ENCODE results near the gene PDLIM5.
"Not testable (repeated sequence)": the region's sequence is repeated elsewhere in the genome, so short reads cannot be mapped to it uniquely, and the experiment has no call there.

The PDLIM5 gene

DNA sequence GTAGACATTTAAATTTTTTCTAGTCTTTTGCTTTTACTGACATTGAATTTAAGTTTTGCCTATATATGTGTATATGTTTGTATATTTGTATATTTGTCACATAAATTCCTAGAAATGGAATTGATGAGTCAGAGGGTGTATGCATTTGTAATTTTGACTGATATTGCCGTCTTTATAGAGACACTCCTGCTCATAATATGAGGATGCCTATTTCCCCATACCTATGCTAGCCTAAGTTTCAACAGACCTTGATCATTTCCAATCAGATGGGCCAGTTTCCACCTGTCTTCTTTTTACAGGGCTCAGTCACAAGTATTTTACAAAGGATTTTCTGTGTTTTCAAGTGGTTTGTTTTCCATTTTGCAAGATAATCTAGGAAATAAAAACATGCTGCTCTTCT, 10.8 kb downstream of the PDLIM5 start:
- Histone ChIP-seq H3K36me3 (ENCODE audit: control insufficient read depth, insufficient read depth, low read length) (no peaks in the 10 kb centered on the region), H3K9ac (ENCODE audit: low read depth, low read length) (no peak overlapping the region), H3K9me3 (ENCODE audit: control insufficient read depth, insufficient read depth, low read length) (no peaks in the 10 kb centered on the region), H3K27me3 (ENCODE audit: control insufficient read depth, insufficient read depth, low read length) (no peaks in the 10 kb centered on the region), H3K4me1 (ENCODE audit: control insufficient read depth, insufficient read depth, low read length) (peaks cover 50% of the 10 kb centered on the region), H3K27ac (ENCODE audit: low read depth, low read length) (no peak overlapping the region), H3K4me3 (ENCODE audit: low read depth, low read length) (no peak overlapping the region)

DNA sequence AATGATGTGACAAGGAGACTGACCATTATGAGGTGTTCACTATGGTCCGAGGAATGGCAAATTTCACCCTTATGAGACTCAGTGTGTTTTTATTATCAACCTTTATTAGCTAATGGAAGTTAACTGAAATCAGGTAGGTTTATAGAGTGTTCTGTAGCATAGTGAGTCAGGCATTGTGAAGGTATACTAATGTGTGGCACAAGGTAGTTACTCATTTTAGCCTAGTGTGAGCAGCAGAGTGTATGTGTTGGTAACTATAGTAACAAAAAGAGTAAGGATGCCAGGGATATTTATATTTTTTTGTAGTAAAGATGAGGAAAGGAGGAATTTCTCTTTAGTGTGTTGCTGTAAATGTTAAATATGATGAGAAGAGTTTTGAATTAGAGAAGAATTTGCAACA, 12.0 kb downstream of the PDLIM5 start:
- H3K4me1 ChIP-seq (ENCODE audit: control insufficient read depth, insufficient read depth, low read length), result peaks cover 39% of the 10 kb centered on the region
- no peaks in the 10 kb centered on the region for H3K27me3 ChIP-seq (ENCODE audit: control insufficient read depth, insufficient read depth, low read length)
- no peaks in the 10 kb centered on the region for H3K36me3 ChIP-seq (ENCODE audit: control insufficient read depth, insufficient read depth, low read length)
- H3K9me3 ChIP-seq (ENCODE audit: control insufficient read depth, insufficient read depth, low read length), result no peaks in the 10 kb centered on the region
- H3K4me3 ChIP-seq (ENCODE audit: low read depth, low read length), result no peak overlapping the region
- H3K27ac ChIP-seq (ENCODE audit: low read depth, low read length), result no peak overlapping the region
- no peak overlapping the region for H3K9ac ChIP-seq (ENCODE audit: low read depth, low read length)

DNA sequence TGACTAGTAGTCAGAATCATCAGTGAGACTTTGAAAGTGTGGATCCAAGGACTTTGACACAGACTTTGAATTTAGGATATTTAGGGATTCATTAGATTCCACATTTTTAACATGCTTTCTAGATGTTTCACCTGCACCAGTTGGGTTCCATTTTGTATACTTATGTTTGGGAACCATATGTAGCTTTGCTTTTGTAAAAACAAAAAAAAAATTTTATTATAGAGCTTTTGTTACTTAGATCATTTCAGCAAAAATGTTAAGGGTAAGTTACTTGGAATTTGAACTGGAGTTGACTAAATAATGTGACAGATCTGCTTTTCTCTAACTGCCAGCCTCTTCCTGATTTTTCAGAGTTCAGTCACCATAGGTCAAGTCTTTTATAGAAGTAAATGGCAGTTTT, 14.6 kb downstream of the PDLIM5 start:
- no peaks in the 10 kb centered on the region for H3K27me3 ChIP-seq (ENCODE audit: control insufficient read depth, insufficient read depth, low read length)
- H3K9me3 ChIP-seq (ENCODE audit: control insufficient read depth, insufficient read depth, low read length), result peaks cover 5% of the 10 kb centered on the region; the same call in 1 of the 2 replicates
- H3K27ac ChIP-seq (ENCODE audit: low read depth, low read length), result no peak overlapping the region
- H3K4me3 ChIP-seq (ENCODE audit: low read depth, low read length), result no peak overlapping the region
- no peaks in the 10 kb centered on the region for H3K36me3 ChIP-seq (ENCODE audit: control insufficient read depth, insufficient read depth, low read length)
- H3K4me1 ChIP-seq (ENCODE audit: control insufficient read depth, insufficient read depth, low read length), result peaks cover 14% of the 10 kb centered on the region
- no peak overlapping the region for H3K9ac ChIP-seq (ENCODE audit: low read depth, low read length)

DNA sequence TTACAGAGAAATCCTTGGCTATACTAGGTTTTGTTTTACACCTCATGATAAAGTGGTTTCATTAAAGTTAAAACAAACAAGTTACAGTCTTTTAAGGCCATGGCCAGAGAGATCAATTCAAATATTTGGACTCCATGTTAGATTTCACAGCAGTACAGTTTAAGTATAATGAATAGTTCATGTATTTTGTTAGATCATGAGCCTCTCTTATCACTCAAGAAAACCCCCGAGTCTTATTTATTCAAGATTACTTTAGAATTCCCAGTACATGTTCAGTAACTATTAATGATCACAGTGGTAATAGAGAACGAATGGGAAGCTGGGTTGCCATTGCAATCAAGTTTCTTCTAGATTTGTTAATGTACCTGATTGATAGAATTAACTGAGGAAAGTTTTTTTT, 15.2 kb downstream of the PDLIM5 start:
- H3K27me3 ChIP-seq (ENCODE audit: control insufficient read depth, insufficient read depth, low read length), result no peaks in the 10 kb centered on the region
- H3K36me3 ChIP-seq (ENCODE audit: control insufficient read depth, insufficient read depth, low read length), result no peaks in the 10 kb centered on the region
- H3K9ac ChIP-seq (ENCODE audit: low read depth, low read length), result no peak overlapping the region
- no peak overlapping the region for H3K4me3 ChIP-seq (ENCODE audit: low read depth, low read length)
- H3K4me1 ChIP-seq (ENCODE audit: control insufficient read depth, insufficient read depth, low read length), result peaks cover 11% of the 10 kb centered on the region; the same call in 1 of the 2 replicates
- peaks cover 5% of the 10 kb centered on the region; the same call in 1 of the 2 replicates for H3K9me3 ChIP-seq (ENCODE audit: control insufficient read depth, insufficient read depth, low read length)
- H3K27ac ChIP-seq (ENCODE audit: low read depth, low read length), result no peak overlapping the region

DNA sequence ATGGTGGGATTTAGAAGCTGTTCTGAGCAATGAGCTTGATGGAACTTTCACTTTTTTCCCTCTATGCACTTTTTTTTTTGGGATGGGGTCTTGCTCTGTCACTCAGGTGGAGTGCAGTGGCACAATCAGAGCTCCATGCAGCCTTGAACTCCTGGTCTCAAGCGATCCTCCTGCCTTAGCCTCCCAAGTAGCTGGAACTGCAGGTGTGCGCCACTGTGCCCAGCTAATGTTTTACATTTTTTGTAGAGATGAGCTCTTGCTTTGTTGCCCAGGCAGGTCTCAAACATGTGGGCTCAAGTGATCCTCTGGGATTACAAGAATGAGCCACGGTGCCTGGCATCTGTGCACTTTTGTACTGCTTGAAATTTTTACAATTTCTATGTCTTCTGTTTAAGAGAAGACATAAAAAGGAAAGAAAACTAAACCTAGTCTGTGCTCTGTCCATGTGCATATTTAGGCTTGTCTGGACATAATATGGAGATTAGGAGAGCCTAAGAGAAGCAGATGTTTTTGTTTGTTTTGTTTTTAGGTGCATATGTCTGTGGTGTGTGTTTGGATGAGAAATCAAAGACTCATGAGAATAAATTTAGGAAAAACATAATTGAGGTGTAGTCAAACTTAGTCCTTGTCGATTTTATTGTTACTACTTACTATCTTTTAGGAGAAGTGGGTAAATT, 16.5 kb downstream of the PDLIM5 start:
- Histone ChIP-seq H3K9ac (ENCODE audit: low read depth, low read length) (no peak overlapping the region), H3K27ac (ENCODE audit: low read depth, low read length) (no peak overlapping the region), H3K4me1 (ENCODE audit: control insufficient read depth, insufficient read depth, low read length) (peaks cover 8% of the 10 kb centered on the region; the same call in 1 of the 2 replicates), H3K4me3 (ENCODE audit: low read depth, low read length) (no peak overlapping the region), H3K27me3 (ENCODE audit: control insufficient read depth, insufficient read depth, low read length) (no peaks in the 10 kb centered on the region), H3K9me3 (ENCODE audit: control insufficient read depth, insufficient read depth, low read length) (peaks cover 5% of the 10 kb centered on the region; the same call in 1 of the 2 replicates), H3K36me3 (ENCODE audit: control insufficient read depth, insufficient read depth, low read length) (no peaks in the 10 kb centered on the region)

DNA sequence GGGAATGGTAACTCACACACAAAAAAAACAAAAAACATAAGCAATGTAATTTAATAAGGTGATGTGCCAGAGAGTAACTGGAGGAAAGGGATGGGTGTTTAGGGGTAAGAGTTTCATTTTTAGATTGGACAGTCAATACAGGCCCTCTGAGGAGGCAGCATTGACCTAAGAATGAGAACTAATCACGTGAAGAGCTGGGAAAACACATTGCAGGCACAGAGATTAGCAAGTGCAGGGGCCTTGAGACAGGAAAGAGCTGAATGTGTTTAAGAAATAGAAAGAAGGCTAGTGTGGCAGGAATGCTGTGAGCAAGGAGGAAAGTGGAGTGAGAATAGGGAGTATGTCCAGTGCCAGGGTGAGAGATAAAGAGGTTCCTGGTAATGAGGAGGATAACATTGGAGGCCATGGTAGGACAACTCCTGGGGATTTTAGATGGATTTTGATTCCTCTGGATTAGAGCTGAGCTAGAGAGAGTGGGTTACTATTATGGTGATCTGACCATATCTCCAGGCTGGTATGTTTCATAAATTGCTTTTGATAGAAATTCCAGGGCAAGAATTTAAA, 17.6 kb downstream of the PDLIM5 start:
- H3K27me3 ChIP-seq (ENCODE audit: control insufficient read depth, insufficient read depth, low read length), result no peaks in the 10 kb centered on the region
- peaks cover 5% of the 10 kb centered on the region; the same call in 1 of the 2 replicates for H3K9me3 ChIP-seq (ENCODE audit: control insufficient read depth, insufficient read depth, low read length)
- H3K4me1 ChIP-seq (ENCODE audit: control insufficient read depth, insufficient read depth, low read length), result no peaks in the 10 kb centered on the region; the same call in 1 of the 2 replicates
- no peak overlapping the region for H3K4me3 ChIP-seq (ENCODE audit: low read depth, low read length)
- H3K27ac ChIP-seq (ENCODE audit: low read depth, low read length), result no peak overlapping the region
- H3K36me3 ChIP-seq (ENCODE audit: control insufficient read depth, insufficient read depth, low read length), result no peaks in the 10 kb centered on the region
- no peak overlapping the region for H3K9ac ChIP-seq (ENCODE audit: low read depth, low read length)

DNA sequence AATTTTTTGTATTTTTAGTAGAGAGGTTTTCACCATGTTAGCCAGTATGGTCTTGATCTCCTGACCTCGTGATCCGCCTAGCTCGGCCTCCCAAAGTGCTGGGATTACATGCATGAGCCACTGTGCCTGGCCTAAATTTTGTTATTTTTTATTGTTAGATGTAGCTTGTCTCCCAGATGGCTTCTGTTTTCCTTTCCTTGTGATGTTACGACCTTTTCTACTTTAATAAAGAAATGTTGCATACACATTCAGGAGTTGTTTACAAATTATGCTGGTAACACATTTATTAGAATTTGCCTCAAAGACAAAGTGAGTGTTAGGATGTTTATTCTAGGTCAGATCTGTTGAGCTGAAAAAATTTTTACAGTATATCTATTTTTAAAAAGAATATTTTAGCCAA, 18.4 kb downstream of the PDLIM5 start:
- Histone ChIP-seq H3K27me3 (ENCODE audit: control insufficient read depth, insufficient read depth, low read length) (no peaks in the 10 kb centered on the region), H3K4me1 (ENCODE audit: control insufficient read depth, insufficient read depth, low read length) (peaks cover 2% of the 10 kb centered on the region), H3K9ac (ENCODE audit: low read depth, low read length) (no peak overlapping the region), H3K4me3 (ENCODE audit: low read depth, low read length) (no peak overlapping the region; the same call in 1 of the 2 replicates), H3K36me3 (ENCODE audit: control insufficient read depth, insufficient read depth, low read length) (no peaks in the 10 kb centered on the region), H3K27ac (ENCODE audit: low read depth, low read length) (no peak overlapping the region), H3K9me3 (ENCODE audit: control insufficient read depth, insufficient read depth, low read length) (peaks cover 5% of the 10 kb centered on the region; the same call in 1 of the 2 replicates)

DNA sequence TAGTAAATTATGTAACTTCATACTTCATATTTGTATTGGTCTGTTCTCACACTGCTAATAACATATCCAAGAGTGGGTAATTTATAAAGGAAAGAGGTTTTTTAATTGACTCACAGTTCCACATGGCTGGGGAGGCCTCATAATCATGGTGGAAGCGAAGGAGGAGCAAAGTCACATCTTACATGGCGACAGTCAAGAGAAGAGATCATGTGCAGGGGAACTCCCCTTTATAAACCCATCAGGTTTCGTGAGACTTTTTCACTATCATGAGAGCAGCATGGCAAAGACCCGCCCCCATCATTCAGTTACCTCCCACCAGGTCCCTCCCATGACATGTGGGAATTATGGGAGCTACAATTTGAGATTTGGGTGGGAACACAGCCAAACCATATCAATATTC, 19.0 kb downstream of the PDLIM5 start:
- not testable (repeated sequence) for H3K9ac ChIP-seq (ENCODE audit: low read depth, low read length); H3K27me3 ChIP-seq (ENCODE audit: control insufficient read depth, insufficient read depth, low read length); H3K36me3 ChIP-seq (ENCODE audit: control insufficient read depth, insufficient read depth, low read length); H3K4me1 ChIP-seq (ENCODE audit: control insufficient read depth, insufficient read depth, low read length); H3K4me3 ChIP-seq (ENCODE audit: low read depth, low read length); H3K9me3 ChIP-seq (ENCODE audit: control insufficient read depth, insufficient read depth, low read length); H3K27ac ChIP-seq (ENCODE audit: low read depth, low read length)

DNA sequence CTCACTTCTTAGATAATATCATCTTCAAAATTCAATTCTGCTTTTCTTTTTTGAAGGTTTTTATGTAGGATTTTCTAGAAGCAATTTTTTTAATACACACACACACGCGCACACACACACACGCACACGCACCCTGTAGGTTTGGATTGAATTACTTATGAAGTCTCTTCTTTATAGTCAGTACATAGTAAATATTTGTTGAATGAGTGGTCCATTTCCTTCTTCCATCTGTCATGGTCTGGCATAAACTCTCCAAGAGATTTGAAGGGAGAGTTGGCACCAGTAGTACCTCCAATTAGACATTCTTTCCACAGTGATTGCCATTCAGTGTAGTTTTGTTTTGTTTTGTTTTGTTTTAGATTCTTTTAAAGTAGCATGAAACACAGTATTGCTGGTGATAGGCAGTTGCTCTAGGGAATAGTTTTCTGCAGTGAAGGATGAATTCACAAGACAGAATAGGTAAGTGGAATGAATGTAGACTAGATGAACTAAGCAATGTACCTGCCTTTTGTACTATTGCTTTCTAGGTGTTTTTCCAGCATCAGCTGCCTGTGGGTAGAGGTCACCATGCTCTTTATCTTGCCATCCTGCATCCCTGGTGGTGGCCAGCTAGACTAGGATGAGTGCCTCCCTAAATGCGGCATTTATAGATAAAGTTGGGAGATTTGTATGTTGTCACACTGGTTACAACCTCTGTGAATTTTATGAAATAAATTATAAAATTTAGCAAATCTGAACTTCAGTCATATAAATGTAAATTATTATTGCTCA, 20.5 kb downstream of the PDLIM5 start:
- no peak overlapping the region for H3K27ac ChIP-seq (ENCODE audit: low read depth, low read length)

DNA sequence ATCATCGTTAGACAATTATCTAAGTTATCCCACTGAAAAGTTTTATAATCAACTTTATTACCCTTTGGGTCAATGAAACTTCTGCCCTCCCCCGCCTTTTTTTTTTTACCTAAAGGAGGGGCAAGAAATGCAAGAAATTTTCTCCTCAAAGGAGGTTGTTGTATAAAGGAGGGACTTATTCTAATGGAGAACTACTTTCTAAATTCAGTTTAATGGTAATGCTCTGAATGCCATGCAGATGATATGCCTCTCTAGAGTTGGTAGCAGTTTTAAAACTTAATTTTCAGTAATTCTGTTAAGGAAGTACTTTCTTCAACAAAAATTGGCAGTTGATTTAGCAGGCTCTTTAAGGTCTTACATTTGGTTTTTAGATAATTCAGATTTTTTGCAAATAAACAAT, 23.3 kb downstream of the PDLIM5 start:
- H3K9ac ChIP-seq (ENCODE audit: low read depth, low read length), result no peak overlapping the region
- H3K9me3 ChIP-seq (ENCODE audit: control insufficient read depth, insufficient read depth, low read length), result peaks cover 5% of the 10 kb centered on the region; the same call in 1 of the 2 replicates
- H3K36me3 ChIP-seq (ENCODE audit: control insufficient read depth, insufficient read depth, low read length), result no peaks in the 10 kb centered on the region
- H3K4me3 ChIP-seq (ENCODE audit: low read depth, low read length), result no peak overlapping the region
- H3K4me1 ChIP-seq (ENCODE audit: control insufficient read depth, insufficient read depth, low read length), result peaks cover 36% of the 10 kb centered on the region
- H3K27me3 ChIP-seq (ENCODE audit: control insufficient read depth, insufficient read depth, low read length), result no peaks in the 10 kb centered on the region
- H3K27ac ChIP-seq (ENCODE audit: low read depth, low read length), result peak overlapping the region; percentile 28

More for the DNA sequence above, 20.5 kb downstream of the PDLIM5 start:
- no peak overlapping the region for H3K9ac ChIP-seq (ENCODE audit: low read depth, low read length)
- H3K9me3 ChIP-seq (ENCODE audit: control insufficient read depth, insufficient read depth, low read length), result peaks cover 5% of the 10 kb centered on the region; the same call in 1 of the 2 replicates
- no peaks in the 10 kb centered on the region for H3K27me3 ChIP-seq (ENCODE audit: control insufficient read depth, insufficient read depth, low read length)
- no peaks in the 10 kb centered on the region for H3K36me3 ChIP-seq (ENCODE audit: control insufficient read depth, insufficient read depth, low read length)
- peaks cover 22% of the 10 kb centered on the region for H3K4me1 ChIP-seq (ENCODE audit: control insufficient read depth, insufficient read depth, low read length)
- no peak overlapping the region for H3K4me3 ChIP-seq (ENCODE audit: low read depth, low read length)

DNA sequence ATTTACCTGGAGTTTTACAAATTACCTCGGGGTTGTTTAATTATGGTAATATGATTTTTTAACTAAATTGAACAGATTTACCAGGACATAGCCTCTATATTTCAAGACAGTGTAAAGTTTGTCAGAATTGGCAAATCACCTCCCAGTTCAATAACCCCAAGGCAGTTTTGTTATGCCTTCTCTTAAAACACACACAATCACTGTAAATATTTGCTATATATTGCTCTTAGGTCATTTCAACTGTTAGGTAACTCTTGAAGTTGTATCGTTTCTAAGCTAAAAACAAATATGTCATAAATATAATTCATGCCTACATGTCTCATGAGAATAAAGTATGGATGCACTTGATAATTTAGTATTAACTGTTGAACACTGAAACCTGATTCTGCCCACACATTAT, 24.1 kb downstream of the PDLIM5 start:
- Histone ChIP-seq H3K9ac (ENCODE audit: low read depth, low read length) (no peak overlapping the region), H3K36me3 (ENCODE audit: control insufficient read depth, insufficient read depth, low read length) (no peaks in the 10 kb centered on the region), H3K27me3 (ENCODE audit: control insufficient read depth, insufficient read depth, low read length) (no peaks in the 10 kb centered on the region), H3K4me1 (ENCODE audit: control insufficient read depth, insufficient read depth, low read length) (peaks cover 43% of the 10 kb centered on the region), H3K27ac (ENCODE audit: low read depth, low read length) (no peak overlapping the region), H3K4me3 (ENCODE audit: low read depth, low read length) (no peak overlapping the region), H3K9me3 (ENCODE audit: control insufficient read depth, insufficient read depth, low read length) (0 out of 2 replicates have a peak, but pooled peaks cover 2% of the 10 kb centered on the region)
